HL-60 (cell line): ENCODE measurements around the gene TNRC6A.
A peak's percentile ranks its signal among the peaks of the same experiment; 100 is the strongest.

ENCODE experiments used
- DNase-seq, 2 experiments: peaks; one replicate each; pipeline ENCODE4 v3.0.0-alpha.2; 2010 to 2020; ENCODE audit warnings: low read depth in 1 of 2, low spot score in 1 of 2
- H3K27ac ChIP-seq: fragments of 250-450 bp; sonication (Bioruptor Pico); replicated peaks from 2 replicates; pipeline ENCODE4 v1.5.1; 2020; ENCODE audit warnings: mild to moderate bottlenecking, moderate library complexity
- H3K27me3 ChIP-seq: fragments of 250-450 bp; sonication (Bioruptor Pico); 2 replicates; pipeline ENCODE4 v1.5.1; 2021; ENCODE audit warnings: mild to moderate bottlenecking, moderate library complexity; ENCODE audit not compliant: insufficient read depth, poor library complexity, severe bottlenecking
- H3K4me3 ChIP-seq: replicated peaks from 2 replicates; pipeline ENCODE4 v1.5.1; 2011; ENCODE audit warnings: mild to moderate bottlenecking, control low read depth, low read length; ENCODE audit not compliant: insufficient read depth
- GABPA ChIP-seq: IDR thresholded peaks from 2 replicates; pipeline ENCODE4 v1.6.1; 2012; ENCODE audit warnings: low read depth
- POLR2AphosphoS5 ChIP-seq: IDR thresholded peaks from 2 replicates; pipeline ENCODE4 v1.6.1; 2012; ENCODE audit warnings: low read depth
- REST ChIP-seq: IDR thresholded peaks from 2 replicates; pipeline ENCODE4 v1.6.1; 2012; ENCODE audit warnings: low read depth; ENCODE audit not compliant: insufficient replicate concordance
- SPI1 ChIP-seq: IDR thresholded peaks from 2 replicates; pipeline ENCODE4 v1.6.1; 2012; ENCODE audit warnings: low read depth, mild to moderate bottlenecking, borderline replicate concordance
- TF ChIP-seq, protein P1 (sequence below): IDR thresholded peaks from one replicate; pipeline ENCODE4 v1.5.1; 2011; ENCODE audit warnings: low read length, control low read depth, inconsistent platforms; ENCODE audit not compliant: insufficient read depth

The TNRC6A gene

GRCh38 chr16:24816688-24817087 is 87.2 kb downstream of the TNRC6A start:
- TF ChIP-seq, protein P1, sequence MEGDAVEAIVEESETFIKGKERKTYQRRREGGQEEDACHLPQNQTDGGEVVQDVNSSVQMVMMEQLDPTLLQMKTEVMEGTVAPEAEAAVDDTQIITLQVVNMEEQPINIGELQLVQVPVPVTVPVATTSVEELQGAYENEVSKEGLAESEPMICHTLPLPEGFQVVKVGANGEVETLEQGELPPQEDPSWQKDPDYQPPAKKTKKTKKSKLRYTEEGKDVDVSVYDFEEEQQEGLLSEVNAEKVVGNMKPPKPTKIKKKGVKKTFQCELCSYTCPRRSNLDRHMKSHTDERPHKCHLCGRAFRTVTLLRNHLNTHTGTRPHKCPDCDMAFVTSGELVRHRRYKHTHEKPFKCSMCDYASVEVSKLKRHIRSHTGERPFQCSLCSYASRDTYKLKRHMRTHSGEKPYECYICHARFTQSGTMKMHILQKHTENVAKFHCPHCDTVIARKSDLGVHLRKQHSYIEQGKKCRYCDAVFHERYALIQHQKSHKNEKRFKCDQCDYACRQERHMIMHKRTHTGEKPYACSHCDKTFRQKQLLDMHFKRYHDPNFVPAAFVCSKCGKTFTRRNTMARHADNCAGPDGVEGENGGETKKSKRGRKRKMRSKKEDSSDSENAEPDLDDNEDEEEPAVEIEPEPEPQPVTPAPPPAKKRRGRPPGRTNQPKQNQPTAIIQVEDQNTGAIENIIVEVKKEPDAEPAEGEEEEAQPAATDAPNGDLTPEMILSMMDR = no peak
- no peak overlapping the region for H3K4me3 ChIP-seq
- no peak overlapping the region for H3K27ac ChIP-seq

DNA sequence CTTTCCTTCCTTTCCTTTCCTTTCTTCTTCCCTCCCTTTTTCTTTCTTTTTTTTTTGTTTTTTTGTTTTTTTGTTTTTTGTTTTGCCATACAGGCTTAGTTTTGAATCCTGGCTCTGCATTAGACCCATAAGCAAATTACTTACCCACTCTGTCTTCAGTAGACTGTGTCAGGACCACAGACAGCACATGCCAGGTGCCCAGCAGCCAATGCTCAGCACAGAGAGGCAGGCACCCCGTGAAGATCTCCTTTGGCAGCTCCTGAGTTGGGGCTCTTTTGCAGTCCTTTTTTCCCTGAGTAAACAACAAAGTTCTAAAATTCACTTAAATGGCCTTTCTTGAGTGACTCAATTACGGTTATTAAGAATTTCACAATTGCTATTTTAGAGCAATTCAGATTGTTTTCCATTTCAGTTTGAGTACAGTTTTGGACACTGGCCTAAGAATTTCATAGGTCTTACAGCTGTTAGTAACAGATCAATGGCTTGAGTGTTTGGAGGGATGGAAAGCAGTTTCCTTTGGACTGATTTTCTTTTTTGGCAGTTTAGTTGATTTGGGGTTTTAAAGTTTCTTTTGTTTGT is 90.1 kb downstream of the TNRC6A start:
- Histone ChIP-seq H3K27me3 (no peaks in the 10 kb centered on the region), H3K4me3 (no peak overlapping the region), H3K27ac (no peak overlapping the region)
- TF ChIP-seq REST = peak; percentile 68
- TF ChIP-seq GABPA = no peak
- TF ChIP-seq POLR2AphosphoS5 = no peak
- DNase-seq = no peak

More at GRCh38 chr16:24816688-24817087, 87.2 kb downstream of the TNRC6A start:
- no peak for DNase-seq
- H3K27me3 ChIP-seq = no peaks in the 10 kb centered on the region

DNA sequence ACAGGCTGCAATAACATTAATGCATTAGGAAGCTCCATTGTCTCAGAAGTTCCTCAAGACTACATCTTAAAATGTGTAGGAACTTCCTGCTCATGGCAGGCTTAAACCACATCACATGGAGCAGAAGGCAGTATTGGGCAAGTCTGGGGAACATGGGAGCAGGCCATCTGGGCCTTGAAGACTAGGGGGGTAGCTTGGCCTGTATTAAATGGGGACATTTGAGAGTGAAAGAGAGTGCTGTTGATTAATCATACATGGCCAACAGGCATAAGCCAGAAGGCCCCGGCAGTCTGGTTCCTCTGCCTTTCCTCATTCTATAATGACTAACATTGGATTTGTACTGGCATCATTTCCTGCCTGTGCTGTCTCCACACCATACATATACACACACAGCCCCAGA is 91.1 kb downstream of the TNRC6A start:
- Histone ChIP-seq H3K27ac (no peak overlapping the region), H3K4me3 (no peak overlapping the region), H3K27me3 (no peaks in the 10 kb centered on the region)
- no peak for DNase-seq
- TF ChIP-seq, protein P1 = no peak
- TF ChIP-seq POLR2AphosphoS5 (no peak), SPI1 (no peak), GABPA (no peak), REST (no peak)

DNA sequence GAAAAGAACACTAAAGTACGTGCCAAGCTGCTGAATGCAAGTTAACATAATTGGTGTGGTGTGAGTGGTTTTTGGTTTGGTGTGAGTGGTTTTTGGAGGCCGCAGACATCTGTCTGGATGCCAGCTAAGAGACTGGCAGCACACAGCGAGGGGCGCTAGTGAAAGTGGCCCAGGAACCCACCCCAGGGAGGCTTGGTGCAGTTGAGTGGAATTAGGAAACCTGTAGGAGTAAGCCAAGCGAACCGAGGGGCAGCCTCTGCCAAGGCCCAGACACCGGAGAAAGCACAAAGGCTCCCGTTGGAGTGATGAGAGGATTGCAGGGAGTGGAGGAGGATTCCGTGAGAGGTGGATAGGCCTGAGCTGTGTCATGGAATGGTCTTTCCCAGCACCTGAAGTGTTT is 91.7 kb downstream of the TNRC6A start:
- H3K27ac ChIP-seq = no peak overlapping the region
- H3K27me3 ChIP-seq = no peaks in the 10 kb centered on the region
- TF ChIP-seq REST = no peak
- no peak for TF ChIP-seq SPI1
- TF ChIP-seq GABPA = no peak
- TF ChIP-seq, protein P1 = no peak
- TF ChIP-seq POLR2AphosphoS5 = no peak
- no peak overlapping the region for H3K4me3 ChIP-seq
- no peak for DNase-seq
